PC-3 (cell line): Measurements from ENCODE around the gene ARHGAP22. TPM values are rescaled to one million over a fixed set of nuclear protein-coding genes. Genes with fewer than 3 reads are reported as not detected.

Experiments
- ATAC-seq: fragments of 200-7000 bp; cut with Tn5 transposase; 2 replicates; pipeline ENCODE4 v1.9.1; 2020; ENCODE audit warnings: mild to moderate bottlenecking, moderate library complexity
- BruUV-seq: library from RNA; stranded (reverse); fragments of 400-500 nt; replicated peaks from 2 replicates; lab custom pipeline; 2021; lab: Mats Ljungman, UMichigan
- CTCF ChIA-PET: fragments of 300-600 bp; sonication (Branson Sonifier 250); formaldehyde crosslinking; loops from one replicate; lab custom pipeline; 2022; ENCODE audit warnings: antibody characterized with exemption; lab: Charles Lee
- POLR2A ChIA-PET: fragments of 300-600 bp; sonication (Branson Sonifier 250); formaldehyde crosslinking; loops from one replicate; lab custom pipeline; 2022; ENCODE audit warnings: antibody characterized with exemption; ENCODE audit not compliant: unreplicated experiment; lab: Charles Lee
- DNase-seq: peaks from one replicate; pipeline ENCODE4 v3.0.0-alpha.2; 2015
- H2AFZ ChIP-seq: fragments of 300-600 bp; sonication (generic); 2 replicates; pipeline ENCODE4 v1.6.0; 2016; ENCODE audit warnings: antibody characterized with exemption, low read length
- H3F3A ChIP-seq: fragments of 300-600 bp; sonication (generic); one replicate; pipeline ENCODE4 v1.6.0; 2017; ENCODE audit warnings: antibody characterized with exemption, low read length, control low read depth, mild to moderate bottlenecking; ENCODE audit not compliant: unreplicated experiment
- H3K27ac ChIP-seq: fragments of 300-600 bp; sonication (generic); 2 replicates; pipeline ENCODE4 v1.5.1; 2016; ENCODE audit warnings: mild to moderate bottlenecking, low read length
- H3K27me3 ChIP-seq: fragments of 300-600 bp; sonication (generic); 2 replicates; pipeline ENCODE4 v1.6.1; 2016; ENCODE audit warnings: low read length, mixed read lengths
- H3K36me3 ChIP-seq: fragments of 300-600 bp; sonication (generic); 2 replicates; pipeline ENCODE4 v1.6.1; 2016; ENCODE audit warnings: low read depth, mixed run types, low read length, mixed read lengths
- H3K4me1 ChIP-seq: fragments of 300-600 bp; sonication (generic); 2 replicates; pipeline ENCODE4 v1.5.1; 2016; ENCODE audit warnings: low read length; ENCODE audit not compliant: insufficient read depth
- H3K4me2 ChIP-seq: fragments of 300-600 bp; sonication (generic); 2 replicates; pipeline ENCODE4 v1.6.0; 2016; ENCODE audit warnings: low read length
- H3K4me3 ChIP-seq: fragments of 300-600 bp; sonication (generic); 2 replicates; pipeline ENCODE4 v1.5.1; 2016; ENCODE audit warnings: mild to moderate bottlenecking, low read length, mixed read lengths
- H3K79me2 ChIP-seq: fragments of 300-600 bp; sonication (generic); 2 replicates; pipeline ENCODE4 v1.6.1; 2017; ENCODE audit warnings: low read length, mixed read lengths
- H3K9ac ChIP-seq: fragments of 300-600 bp; sonication (generic); 2 replicates; pipeline ENCODE4 v1.6.0; 2016; ENCODE audit warnings: mild to moderate bottlenecking, low read length
- H3K9me2 ChIP-seq: fragments of 300-600 bp; sonication (generic); replicated peaks from 2 replicates; pipeline ENCODE4 v1.6.1; 2016; ENCODE audit warnings: mixed run types, low read length, mixed read lengths
- H3K9me3 ChIP-seq: fragments of 300-600 bp; sonication (generic); 2 replicates; pipeline ENCODE4 v1.6.1; 2016; ENCODE audit warnings: low read length, mixed read lengths
- H4K20me1 ChIP-seq: fragments of 300-600 bp; sonication (generic); 2 replicates; pipeline ENCODE4 v1.6.1; 2016; ENCODE audit warnings: low read length, mixed read lengths
- EZH2 ChIP-seq: fragments of 300-600 bp; sonication (generic); IDR thresholded peaks from one replicate; pipeline ENCODE4 v1.6.1; 2017; ENCODE audit warnings: antibody characterized with exemption, mild to moderate bottlenecking, low read length; ENCODE audit not compliant: unreplicated experiment
- EZH2phosphoT487 ChIP-seq: fragments of 300-600 bp; sonication (generic); IDR thresholded peaks from 2 replicates; pipeline ENCODE4 v1.6.1; 2018; ENCODE audit warnings: mild to moderate bottlenecking, antibody characterized with exemption, low read length, borderline replicate concordance
- intact Hi-C: fragments of 100-400 bp; cut with micrococcal nuclease; formaldehyde crosslinking; loops from 2 replicates; pipeline ENCODE4 v1.9.0; 2023
- total RNA-seq: library from RNA; depleted of rRNA; stranded (reverse); fragments of >200 nt; gene quantifications from 2 replicates; pipeline ENCODE4 v1.2.3, GENCODE V29; 2014
- TF ChIP-seq, protein P1 (sequence below): fragments of 300-600 bp; sonication (generic); conservative IDR thresholded peaks from 2 replicates; pipeline ENCODE4 v1.5.1; 2017; ENCODE audit warnings: antibody characterized with exemption, low read depth, mild to moderate bottlenecking, low read length

Gene ARHGAP22
- total RNA-seq, 1 experiment from 2014 or later: 12.2 TPM

DNA sequence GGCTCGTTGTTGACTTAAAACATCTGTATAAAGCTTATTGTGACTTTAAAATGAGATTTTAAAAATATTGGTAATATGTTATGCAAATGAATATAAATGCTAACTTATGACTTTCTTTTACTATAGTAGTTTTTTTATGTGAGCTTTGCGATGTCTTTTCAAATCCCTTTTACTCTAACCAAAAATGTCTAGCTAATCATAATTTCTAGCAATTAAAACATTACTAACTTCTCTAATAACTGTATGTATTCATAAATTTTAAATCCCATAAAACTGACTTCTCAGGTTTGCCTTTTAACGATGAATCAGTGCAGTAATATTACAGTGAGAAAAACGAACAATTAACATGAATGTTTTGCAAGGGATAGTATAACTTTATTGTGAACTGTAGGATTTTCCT, 185.2 kb downstream of the ARHGAP22 start:
- Histone ChIP-seq H2AFZ (no peak overlapping the region), H3K79me2 (no peaks in the 10 kb centered on the region), H3K4me1 (peaks cover 5% of the 10 kb centered on the region; the same call in 1 of the 2 replicates), H3K9ac (no peak overlapping the region), H3K4me3 (no peak overlapping the region), H4K20me1 (no peaks in the 10 kb centered on the region), H3K9me2 (no peaks in the 10 kb centered on the region), H3K27ac (no peak overlapping the region), H3K27me3 (peaks cover 7% of the 10 kb centered on the region; the same call in 1 of the 2 replicates), H3F3A (no peaks in the 10 kb centered on the region), H3K9me3 (no peaks in the 10 kb centered on the region), H3K4me2 (no peak overlapping the region), H3K36me3 (no peaks in the 10 kb centered on the region)
- DNase-seq: no peak
- CTCF ChIA-PET: no interaction called here
- no peak for ATAC-seq
- intact Hi-C loops: no loop called here
- TF ChIP-seq EZH2phosphoT487 (no peak), EZH2 (no peak)
- TF ChIP-seq, protein P1, sequence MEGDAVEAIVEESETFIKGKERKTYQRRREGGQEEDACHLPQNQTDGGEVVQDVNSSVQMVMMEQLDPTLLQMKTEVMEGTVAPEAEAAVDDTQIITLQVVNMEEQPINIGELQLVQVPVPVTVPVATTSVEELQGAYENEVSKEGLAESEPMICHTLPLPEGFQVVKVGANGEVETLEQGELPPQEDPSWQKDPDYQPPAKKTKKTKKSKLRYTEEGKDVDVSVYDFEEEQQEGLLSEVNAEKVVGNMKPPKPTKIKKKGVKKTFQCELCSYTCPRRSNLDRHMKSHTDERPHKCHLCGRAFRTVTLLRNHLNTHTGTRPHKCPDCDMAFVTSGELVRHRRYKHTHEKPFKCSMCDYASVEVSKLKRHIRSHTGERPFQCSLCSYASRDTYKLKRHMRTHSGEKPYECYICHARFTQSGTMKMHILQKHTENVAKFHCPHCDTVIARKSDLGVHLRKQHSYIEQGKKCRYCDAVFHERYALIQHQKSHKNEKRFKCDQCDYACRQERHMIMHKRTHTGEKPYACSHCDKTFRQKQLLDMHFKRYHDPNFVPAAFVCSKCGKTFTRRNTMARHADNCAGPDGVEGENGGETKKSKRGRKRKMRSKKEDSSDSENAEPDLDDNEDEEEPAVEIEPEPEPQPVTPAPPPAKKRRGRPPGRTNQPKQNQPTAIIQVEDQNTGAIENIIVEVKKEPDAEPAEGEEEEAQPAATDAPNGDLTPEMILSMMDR: no peak
- POLR2A ChIA-PET: no interaction called here
- BruUV-seq: no TSS peak

DNA sequence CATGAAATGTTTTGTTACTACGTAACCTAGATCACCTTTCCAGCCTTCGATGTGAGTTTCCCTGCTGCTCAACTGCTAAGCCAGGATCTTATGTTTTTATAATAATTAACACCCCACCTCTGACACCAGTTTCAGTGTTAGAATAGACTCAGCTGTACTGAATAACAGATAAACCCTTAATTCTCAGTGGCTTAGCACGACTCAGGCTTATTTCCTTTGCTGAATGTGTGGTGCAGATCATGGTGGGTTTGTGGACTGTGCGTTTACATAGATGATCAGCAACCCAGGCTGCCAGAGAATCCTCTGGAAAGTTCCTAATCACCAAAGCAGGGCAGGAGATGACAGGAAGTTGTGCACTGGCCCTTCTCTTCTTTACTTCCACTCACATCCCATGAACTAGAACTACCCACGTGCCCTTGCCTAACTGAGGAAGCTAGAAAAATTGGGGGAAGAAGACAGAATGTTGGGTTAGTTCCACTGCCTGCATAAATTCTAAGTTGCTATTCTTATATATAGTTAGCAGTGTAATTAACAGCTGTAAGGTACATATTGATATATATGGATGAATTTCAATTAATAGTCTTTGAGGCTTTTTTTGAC, 186.6 kb downstream of the ARHGAP22 start:
- peaks cover 6% of the 10 kb centered on the region; the same call in 1 of the 2 replicates for H3K27me3 ChIP-seq
- H4K20me1 ChIP-seq: no peaks in the 10 kb centered on the region
- no peaks in the 10 kb centered on the region for H3K9me2 ChIP-seq
- no peak overlapping the region for H2AFZ ChIP-seq
- no TSS peak for BruUV-seq
- no peaks in the 10 kb centered on the region for H3F3A ChIP-seq
- H3K36me3 ChIP-seq: no peaks in the 10 kb centered on the region
- ChIA-PET POLR2A (no interaction called here), CTCF (no interaction called here)
- no peak overlapping the region for H3K9ac ChIP-seq
- ATAC-seq (no peak), DNase-seq (no peak)
- no peaks in the 10 kb centered on the region for H3K79me2 ChIP-seq
- no peak overlapping the region for H3K27ac ChIP-seq
- no peak overlapping the region for H3K4me3 ChIP-seq
- TF ChIP-seq EZH2 (no peak), EZH2phosphoT487 (no peak)
- TF ChIP-seq, protein P1: no peak
- intact Hi-C loops: no loop called here
- H3K4me1 ChIP-seq: peaks cover 5% of the 10 kb centered on the region; the same call in 1 of the 2 replicates
- H3K4me2 ChIP-seq: no peak overlapping the region
- H3K9me3 ChIP-seq: no peaks in the 10 kb centered on the region

- intact Hi-C loops: loop anchor here (2.0 kb wide), 1 partner anchor 53 kb away; no protein-coding TSS in a partner anchor
These were observed 187.5 kb downstream of the ARHGAP22 start for GRCh38 chr10:48417374-48417773.

More at GRCh38 chr10:48417374-48417773, 187.5 kb downstream of the ARHGAP22 start:
- H3K27me3 ChIP-seq: no peaks in the 10 kb centered on the region; the same call in 1 of the 2 replicates
- H3K4me1 ChIP-seq: peaks cover 5% of the 10 kb centered on the region; the same call in 1 of the 2 replicates
- TF ChIP-seq, protein P1: no peak
- TF ChIP-seq EZH2phosphoT487 (no peak), EZH2 (no peak)
- no peak for ATAC-seq
- H3F3A ChIP-seq: no peaks in the 10 kb centered on the region
- no peak overlapping the region for H3K9ac ChIP-seq
- no peaks in the 10 kb centered on the region for H3K79me2 ChIP-seq
- ChIA-PET CTCF (no interaction called here), POLR2A (no interaction called here)
- no peak overlapping the region for H2AFZ ChIP-seq
- no TSS peak for BruUV-seq
- H3K9me2 ChIP-seq: no peaks in the 10 kb centered on the region
- H4K20me1 ChIP-seq: no peaks in the 10 kb centered on the region
- H3K4me3 ChIP-seq: no peak overlapping the region
- H3K4me2 ChIP-seq: no peak overlapping the region
- DNase-seq: no peak
- no peak overlapping the region for H3K27ac ChIP-seq
- peaks cover 4% of the 10 kb centered on the region; the same call in 1 of the 2 replicates for H3K36me3 ChIP-seq
- peaks cover 3% of the 10 kb centered on the region; the same call in 1 of the 2 replicates for H3K9me3 ChIP-seq
